ENCODE data around the gene PPP1R9A.

Gene PPP1R9A

DNA sequence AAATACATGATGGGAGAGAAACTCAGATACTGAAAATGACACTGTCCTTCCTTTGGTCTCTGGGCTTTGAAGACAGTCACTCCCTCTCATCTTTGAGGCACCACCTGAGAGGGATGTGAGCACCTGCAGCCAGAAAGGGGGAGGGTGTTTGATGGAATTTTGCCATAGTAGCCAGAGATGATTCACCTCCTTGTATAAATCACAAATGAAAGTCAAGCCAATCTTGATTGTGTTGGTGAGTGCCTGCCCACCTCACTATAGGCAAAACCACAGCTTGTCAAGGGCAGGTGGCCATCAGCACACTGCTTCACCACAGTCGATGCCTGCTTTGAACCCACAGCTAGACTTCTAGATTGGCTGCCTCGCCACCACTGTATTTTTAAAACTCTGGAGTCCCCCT is 368.7 kb downstream of the PPP1R9A start:
- no peak for DNase-seq

DNA sequence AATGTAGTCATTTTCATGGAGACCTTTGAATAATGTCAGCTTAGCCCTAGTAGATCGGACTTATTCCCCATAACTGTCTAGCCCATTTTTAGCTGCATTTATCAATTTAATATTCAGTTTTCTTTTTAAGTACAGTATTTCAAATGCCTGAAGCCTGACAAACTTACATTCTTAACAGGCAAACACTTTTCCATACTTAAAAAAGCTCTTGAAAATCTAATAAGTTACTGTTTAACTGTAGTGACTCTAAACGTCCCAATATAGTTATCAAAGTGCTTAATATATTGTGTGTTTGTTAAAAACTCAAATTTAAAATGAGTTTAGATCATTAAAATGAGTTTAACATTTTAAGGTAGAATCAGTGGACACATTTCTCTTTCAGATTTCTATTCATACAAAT is 372.0 kb downstream of the PPP1R9A start:
- no peak for DNase-seq

DNA sequence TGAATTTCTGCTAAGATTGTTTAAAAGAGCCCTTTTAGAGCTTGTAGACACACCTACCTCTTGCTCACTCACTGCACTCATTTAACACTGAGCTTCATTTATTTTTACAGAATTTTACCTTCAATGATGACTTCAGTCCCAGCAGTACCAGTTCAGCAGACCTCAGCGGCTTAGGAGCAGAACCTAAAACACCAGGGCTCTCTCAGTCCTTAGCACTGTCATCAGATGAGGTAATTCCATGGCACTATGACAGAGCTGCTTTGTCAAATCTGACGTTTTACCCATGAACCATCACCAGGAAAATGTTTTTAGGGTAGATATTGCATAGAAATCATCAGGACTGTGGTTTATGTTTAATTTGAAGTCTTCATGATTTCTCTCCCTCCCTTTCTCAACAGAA is 378.7 kb downstream of the PPP1R9A start:
- no peak for DNase-seq

DNA sequence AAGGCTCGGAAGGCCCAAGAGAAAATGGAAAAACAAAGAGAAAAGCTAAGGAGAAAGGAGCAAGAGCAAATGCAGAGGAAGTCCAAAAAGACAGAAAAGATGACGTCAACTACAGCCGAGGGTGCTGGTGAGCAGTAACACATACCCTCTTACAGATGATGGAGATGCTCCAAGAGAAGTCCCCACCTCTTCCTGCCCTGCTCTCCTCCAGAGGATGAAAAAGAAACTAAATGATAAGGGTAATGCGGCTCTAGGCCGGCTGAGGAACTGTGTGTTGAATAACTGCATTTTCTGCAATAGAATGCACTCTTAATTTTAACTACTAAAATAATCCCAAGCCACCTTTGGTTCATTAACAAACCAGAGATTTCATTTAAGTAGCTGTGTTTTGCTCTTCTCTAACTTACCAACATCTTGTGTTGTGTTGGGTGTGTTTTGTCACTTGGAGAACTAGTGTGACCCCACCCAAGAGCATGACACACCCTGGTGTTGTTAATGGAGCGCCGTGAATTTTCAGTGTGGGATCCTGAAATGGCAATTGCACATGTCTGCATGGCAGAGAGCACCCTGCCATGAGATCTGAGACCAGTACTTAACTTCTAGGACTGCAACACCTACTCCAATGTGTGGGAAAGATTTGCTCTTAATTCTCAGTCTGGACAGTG is 382.9 kb downstream of the PPP1R9A start:
- no peak for DNase-seq

DNA sequence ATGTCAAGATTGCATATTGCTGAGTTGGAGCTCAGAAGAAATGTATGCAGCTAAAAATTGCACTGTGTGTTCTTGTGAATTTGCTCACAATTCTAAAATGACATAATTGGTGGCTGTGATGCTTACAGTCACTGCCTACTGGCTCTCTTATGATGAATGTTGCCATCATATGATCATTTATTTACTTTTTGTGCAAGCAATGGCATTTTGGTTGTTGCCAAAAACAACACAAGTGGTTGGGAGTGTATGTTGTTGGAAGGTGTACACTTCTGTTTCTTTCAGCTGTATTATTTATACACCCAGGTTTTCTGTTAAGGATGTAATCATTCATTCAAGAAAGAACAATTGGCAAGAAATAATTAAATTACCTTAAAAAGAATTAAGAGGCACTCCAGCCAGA is 388.0 kb downstream of the PPP1R9A start:
- DNase-seq, result no peak

DNA sequence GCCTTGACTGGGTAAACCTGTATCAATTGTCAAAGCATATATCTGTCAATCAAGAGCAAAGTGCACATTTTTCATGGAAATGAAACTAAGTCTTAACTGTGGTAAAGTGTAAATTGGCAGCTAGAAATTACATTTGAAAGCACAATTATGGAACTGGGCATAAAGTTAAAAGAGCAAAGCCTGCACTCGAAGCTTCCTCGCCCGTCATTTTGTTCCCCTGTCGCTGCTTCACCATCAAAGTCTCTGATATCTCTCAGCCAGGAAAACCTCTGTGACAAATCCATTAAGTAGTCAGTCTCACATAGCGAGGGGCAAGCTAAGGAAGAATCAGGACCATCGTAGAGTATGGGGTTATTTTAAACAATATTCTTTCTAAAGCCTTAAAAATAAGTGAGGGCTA is 389.1 kb downstream of the PPP1R9A start:
- DNase-seq, result no peak

DNA sequence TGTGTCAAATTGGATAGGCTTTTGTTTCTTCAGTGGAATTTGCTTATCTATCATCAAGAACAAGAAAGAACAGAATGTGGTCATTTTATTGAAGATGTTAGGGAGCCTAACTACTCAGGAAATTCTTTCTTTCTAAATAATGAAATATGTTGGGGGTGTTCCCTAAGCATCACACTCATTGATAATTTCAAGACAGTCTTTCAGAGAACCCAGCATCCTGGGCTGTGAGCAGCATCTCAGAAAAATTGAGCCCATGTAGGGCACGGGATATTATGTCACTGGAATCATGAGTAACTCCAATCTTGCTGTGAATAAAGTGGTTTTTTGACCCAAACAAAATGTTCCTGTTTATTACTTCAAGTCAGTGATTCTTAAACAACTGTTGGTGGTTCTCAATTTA is 389.6 kb downstream of the PPP1R9A start:
- no peak for DNase-seq

DNA sequence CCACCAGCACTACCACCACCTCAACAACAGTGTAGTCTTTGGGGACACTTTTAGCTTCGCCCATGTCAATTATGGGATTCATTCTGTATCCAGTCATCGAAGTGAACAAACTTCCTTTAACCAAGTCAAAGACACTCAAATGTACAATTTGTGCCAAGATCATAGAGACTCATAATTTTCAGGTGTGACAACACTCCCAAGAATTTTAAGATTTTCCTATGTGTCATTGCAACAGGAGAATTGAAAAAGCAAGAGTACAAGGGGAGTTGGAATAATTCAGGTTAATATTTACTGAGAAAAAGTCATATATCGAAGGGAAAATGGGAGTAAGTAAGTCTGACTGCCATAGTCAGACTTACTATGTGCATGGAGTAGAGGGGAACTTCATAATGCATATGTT is 390.7 kb downstream of the PPP1R9A start:
- no peak for DNase-seq

DNA sequence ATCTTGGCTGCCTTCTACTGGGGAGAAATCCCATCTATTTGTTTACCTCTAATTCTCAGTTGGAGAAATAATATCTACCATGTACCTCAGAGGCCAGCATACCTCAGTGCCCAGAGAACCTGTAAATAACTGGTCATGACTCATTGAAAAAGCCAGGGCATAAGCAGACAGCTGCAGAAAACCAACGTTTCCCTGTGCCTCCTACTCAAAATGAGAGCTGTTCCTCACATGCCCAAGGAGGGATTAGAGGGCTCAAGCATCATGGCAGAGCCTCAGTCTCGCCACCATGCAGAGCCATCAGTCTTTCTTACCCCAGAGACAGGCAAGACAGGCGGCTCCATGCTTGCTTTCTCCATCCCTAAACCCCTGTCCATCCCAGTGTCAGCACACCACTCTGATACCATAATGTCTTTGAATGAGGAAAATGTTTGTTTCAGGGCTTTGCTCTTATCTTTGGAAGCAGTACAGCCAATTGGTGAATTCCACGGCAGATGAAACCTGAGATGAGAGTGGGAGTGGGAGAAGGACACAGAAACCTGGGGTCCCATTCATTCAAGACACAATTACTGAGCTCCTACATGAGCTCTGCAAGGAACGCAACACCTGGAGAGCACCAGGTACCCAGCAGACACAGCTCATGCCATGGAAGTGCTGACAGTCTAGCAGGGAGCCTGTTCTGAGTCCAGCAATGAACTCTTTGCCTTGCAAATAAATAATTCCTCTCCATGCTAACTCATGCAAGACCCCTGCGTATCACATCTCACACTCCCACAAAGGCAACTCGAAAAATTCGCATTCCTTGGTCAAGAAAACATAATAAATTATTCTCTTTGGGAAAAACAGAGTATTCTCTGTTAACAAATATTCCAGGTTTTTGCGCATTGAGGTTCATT is 395.9 kb downstream of the PPP1R9A start:
- no peak for DNase-seq

DNA sequence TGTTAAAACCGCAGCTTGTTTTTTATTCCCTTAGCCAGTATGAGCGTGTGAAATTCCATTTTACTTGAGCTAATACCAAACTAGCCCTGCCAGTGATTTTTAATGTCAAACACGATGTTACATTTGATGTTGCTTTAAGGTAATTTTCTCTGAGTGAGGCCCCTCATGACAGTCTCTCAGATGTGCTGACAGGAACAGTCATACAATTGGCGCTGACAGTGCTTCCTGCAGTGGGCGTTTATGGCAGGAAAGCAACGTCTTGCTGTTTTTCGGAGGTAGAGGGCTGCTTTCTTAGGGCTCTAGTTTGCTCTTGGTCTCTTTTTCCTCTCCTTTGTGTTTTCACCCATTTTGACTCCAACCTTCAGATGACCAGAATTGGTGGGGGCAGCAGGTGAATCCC is 397.6 kb downstream of the PPP1R9A start:
- no peak for DNase-seq

DNA sequence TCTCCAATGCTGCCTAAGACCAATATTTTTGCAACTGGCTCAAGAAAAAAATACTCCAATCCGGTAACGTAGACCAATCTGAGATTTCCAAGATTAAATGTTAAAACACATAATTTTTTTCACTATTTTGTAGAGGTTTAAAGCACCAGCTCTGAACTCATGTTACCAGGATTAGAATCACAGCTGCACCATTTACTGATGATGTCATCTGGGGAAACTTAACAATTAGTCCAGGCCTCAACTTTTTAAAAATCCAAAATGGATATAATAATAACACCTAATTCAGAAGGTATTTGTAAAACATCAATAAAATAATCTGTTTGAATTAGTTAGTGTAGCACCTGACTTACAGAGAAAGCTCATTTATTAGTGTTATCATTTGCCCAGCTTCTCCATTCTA is 402.6 kb downstream of the PPP1R9A start:
- DNase-seq, result no peak

DNA sequence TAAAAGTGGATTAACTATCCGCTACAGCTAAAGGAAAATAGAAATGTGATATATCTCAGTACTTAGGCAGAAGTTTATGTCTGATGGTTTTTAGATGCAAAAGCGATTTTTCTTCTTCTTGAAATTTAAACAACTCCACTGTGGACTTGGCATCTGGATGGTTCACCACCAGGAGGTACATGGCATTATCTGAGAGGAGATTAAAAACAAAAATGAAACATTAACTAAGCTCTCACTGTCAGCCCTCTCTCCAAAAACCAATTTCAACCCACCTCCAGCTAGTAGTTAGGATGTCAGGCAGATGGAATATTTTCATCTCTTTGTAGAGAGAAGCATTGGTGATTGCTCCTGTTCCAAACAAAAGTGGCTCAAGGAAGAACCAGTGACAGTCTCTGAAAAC is 404.0 kb downstream of the PPP1R9A start:
- no peak for DNase-seq

DNA sequence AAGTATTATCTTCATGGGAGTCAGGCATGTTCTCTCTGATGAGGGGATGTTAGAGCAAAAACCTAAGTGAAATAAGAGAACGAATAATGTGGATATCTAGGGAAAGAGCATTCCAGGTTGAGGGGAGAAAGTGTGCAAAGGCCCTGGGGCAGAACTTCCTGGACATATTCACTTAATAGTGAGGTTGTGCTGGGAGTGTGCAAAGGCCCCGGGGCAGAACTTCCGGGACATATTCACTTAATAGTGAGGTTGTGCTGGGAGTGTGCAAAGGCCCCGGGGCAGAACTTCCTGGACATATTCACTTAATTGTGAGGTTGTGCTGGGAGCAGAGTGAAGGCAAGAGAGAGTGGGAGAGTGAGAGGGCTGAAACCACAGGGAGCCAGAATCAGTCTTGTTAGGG is 405.2 kb downstream of the PPP1R9A start:
- DNase-seq, result no peak

DNA sequence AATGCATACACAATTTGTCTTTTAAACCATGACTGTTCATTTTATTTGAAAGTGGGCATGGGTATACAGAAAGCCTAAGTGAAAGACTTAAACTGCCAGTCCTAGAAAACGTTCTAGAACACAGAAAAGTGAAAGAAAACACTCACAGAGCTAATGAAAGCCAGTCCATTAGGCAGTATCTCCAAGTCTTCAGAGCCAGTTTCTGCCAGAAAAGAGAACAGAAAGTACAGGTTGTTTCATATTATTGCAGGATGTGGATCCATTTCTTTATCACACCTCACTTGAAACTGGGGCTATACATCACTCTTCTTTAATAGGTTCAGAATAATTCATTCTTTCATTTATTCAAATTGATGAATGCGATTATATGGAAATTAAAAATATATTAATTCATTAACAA is 409.2 kb downstream of the PPP1R9A start:
- DNase-seq, result no peak

DNA sequence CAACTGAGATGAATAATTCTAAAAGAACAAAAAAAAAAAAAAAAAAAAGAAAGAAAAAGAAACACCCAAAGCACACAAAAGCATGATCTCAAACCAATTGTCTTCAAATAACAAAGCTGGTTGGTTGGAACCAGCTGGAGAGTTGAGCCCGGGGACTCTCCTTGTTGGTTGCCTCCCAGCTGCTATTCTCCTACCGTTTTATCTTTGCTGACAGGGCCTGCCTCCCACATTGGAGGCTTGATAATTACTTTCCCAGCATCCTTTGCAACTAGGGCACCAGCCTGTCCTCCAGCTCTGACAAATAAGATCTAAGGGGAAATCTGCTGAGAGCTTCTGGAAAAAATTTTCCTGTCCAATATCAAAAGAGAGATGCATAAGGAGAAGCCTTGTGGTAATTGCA is 410.2 kb downstream of the PPP1R9A start:
- no peak for DNase-seq

DNA sequence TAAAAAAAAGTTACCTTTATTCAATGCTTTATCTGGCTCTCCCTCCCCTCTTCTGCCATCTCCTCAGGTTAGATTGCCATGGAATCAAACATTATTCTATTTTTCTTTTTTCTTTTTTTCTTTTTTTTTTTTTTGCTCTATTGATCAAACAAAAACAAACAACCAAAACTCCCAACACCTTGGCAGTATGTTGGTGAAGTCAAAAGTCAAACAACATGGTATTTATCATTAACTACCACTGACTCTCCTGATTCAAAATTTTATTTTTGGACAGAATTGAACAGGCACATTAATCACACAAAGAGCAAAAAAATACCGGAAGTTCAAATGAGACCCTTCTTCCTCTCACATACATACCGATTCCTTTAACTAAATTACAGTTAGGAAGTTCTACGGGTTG is 410.6 kb downstream of the PPP1R9A start:
- no peak for DNase-seq

DNA sequence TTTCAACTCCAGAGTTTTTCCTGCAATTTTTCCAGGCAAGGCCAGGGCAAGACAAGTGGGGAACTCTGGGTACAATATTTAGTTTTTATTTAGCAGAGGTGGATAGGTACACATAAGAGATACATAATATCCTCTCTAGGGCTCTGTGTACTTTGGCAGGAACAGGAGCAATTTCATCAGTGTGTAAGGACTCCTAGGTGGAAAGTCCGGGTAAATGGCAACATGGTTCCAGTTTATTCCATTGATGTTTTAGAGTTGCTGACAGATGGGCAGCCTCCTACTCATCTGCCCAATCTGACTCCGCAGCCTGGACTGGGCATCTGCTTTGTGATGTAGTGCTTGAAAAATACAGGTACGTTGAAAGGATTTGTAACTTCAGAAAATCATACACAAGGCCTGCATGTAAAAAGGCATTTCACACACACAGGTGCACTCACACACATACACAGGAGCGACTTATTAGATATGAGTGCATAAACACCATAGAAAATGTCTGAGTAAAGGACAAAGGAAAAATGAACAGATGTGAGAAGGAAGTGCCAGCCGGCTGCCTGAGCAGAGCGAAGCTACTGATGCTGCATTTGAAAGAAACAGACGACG is 411.2 kb downstream of the PPP1R9A start:
- no peak for DNase-seq

DNA sequence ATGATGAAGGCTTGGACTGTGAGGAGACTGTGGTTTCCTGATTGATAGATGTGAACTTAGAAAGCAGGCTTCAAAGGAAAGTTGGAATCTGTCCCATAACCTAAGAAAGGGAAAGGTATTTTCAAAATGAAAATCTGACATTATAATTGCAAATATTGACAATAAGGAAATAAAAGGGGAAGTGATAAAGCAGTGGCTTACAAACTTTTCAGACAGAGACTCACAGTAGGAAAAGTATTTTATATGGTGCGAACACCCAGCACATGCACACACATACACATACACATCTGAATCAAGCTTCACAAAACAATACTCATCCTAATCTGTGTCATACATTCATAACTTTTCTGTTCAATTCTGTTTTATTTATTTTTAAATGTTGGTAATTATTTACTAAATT is 412.2 kb downstream of the PPP1R9A start:
- no peak for DNase-seq

DNA sequence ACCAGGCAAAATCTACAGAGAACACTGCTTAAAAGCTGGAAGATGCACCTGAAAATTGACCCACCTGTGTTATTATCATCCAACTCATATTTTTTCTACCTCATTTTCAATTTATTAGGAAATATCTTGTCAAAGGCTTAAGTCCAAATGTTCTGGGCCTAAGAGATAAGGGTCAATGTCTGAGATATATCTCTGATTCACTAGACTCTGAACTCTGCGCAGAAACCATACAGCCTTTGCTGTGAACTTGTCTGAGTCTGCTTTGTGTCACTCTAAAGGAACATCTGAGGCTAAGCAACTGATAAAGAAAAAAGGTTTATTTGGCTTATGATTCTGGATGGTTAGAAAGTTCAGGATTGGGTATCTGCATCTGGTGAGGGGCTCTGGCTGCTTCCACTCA is 413.3 kb downstream of the PPP1R9A start:
- no peak for DNase-seq

DNA sequence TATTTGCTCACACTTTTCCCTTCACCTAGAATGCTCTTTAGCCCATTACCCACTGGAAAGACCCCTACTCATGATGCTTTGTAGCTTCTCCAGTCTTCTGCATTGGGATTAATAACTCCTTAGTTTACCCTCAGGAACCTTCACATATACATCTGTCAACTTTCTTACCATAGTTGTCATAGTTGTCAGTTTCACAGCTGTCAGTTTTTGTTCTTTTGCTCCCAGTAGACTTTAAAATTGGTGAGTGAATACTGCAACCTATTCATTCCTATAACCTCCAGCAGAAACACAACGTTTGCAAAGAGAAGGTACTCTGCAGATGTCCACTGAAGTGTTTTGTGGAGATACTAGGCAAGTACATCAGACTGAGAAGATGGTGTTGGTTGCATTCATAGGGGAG is 414.3 kb downstream of the PPP1R9A start:
- DNase-seq, result no peak

DNA sequence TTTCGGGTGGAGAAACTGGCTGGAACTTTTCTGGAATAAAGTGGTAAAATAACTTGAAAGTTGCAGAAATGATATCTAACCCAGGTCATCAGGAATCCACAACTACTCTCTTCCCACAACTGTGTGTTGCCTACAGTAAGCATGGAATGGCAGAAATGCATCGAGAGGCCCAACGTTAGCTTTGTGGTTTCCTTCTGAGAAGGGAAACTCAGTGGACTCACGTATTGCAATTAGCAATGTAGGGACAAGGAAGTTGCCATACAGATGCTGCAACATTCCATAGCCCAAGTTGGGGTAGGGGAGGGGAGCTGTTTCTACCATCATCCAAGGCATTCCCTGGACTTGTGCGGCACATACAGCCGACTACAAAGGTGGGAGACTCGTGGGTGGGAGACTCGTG is 415.0 kb downstream of the PPP1R9A start:
- no peak for DNase-seq

DNA sequence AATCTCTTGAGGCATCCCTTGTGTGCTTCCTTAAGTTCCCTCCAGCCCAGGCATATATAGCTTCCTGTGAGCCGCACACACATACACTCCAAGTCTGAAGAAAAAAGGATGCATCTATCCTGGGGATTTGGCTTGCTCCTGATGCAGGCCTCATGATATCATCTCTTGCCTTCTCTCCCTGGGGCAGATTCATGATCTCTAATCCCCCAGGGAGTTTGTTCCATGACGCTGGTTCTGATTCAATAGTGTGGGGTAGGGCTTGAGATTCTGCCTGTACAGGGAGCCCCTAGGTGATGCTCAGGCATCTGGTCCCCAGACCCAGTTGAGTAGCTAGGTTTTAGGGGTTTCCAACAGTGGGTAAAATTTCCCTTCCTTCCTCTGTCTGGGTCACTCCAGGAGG is 415.5 kb downstream of the PPP1R9A start:
- DNase-seq, result no peak

DNA sequence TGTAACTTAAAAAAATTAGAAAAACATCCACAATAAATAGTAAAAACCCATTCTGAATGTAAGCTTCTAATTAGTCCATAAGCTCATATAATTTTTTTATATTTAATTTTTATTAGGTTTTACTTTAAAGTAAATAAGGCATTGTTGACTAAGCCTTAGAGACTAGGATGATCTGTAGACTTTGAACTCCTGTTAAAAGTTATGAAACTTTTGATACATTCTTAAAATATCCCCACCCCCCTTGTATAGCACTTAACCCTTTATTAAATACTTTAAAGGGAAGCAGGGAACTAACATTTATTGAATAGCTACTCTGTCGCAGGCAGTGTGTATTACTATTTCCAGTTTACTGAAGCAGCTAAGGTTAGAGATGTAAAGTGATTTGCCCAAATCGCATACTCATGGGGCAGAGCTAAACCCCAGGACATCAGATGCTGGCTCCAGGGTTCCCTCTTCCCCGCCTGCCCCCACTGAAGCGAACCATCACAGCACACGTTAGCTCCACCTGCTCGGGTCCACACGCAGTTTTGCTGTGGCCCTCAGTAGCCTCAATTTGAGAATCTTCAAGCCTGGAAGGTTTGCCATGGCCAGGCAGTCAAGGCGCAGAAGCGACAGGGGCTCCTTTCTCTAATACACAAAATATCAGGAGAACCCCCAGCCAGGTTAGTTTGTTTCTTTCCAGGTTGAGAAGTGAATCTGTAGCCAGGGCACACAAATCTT is 416.2 kb downstream of the PPP1R9A start:
- no peak for DNase-seq

DNA sequence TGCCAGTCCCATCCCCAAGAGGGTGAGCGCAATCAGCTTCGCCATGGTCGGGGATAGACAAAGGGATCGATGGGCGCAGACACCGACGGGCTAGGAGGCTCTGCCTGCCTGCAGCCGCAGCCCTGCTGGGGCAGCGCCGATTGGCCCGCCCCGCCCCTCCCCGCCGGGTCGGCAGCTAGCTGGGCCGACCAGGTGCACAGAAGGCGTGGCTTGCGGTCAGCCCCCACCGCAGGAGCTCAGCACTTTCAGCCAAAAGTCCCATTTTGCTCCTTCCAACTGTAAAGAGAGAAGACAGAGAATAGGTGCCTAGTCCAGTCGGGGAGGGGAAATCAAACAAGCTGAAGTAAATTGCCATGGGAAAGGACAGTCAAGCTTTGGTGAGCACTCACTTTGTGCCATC is 417.0 kb downstream of the PPP1R9A start, which contains the start of gene PON1:
PON1 (minus strand) TSS at position 102 of the 400 bp plus-strand sequence; CDS start at position 45, 57 bp downstream.
- DNase-seq, result no peak
